Motor neuron (in vitro differentiated cells): Measurements from ENCODE around the gene STK25. TPM values are rescaled to one million over a fixed set of nuclear protein-coding genes. Genes with fewer than 3 reads are reported as not detected.

Experiments used
- ATAC-seq, 8 experiments: fragments of 200-7000 bp; cut with Tn5 transposase; replicated peaks in 6 of 8; 2 replicates each; pipeline ENCODE4 v1.8.0; 2021; ENCODE audit warnings: mild to moderate bottlenecking in 8 of 8, moderate library complexity in 8 of 8
- H3K27ac ChIP-seq, 2 donors: fragments of 250-450 bp; sonication (Bioruptor Pico); 2 replicates each; pipeline ENCODE4 v1.9.0; 2021; ENCODE audit warnings: antibody characterized with exemption in 2 of 2, mild to moderate bottlenecking in 2 of 2, moderate library complexity in 1 of 2
- H3K4me1 ChIP-seq, 2 donors: fragments of 250-450 bp; sonication (Bioruptor Pico); replicated peaks in 1 of 2; 2 replicates each; pipeline ENCODE4 v1.6.1; 2021; ENCODE audit warnings: antibody characterized with exemption in 2 of 2, mild to moderate bottlenecking in 2 of 2, moderate library complexity in 1 of 2
- H3K4me3 ChIP-seq, 5 donors: fragments of 250-450 bp; sonication (Bioruptor Pico); 2 replicates each; pipeline ENCODE4 v1.9.0; 2021; ENCODE audit warnings: antibody characterized with exemption in 5 of 5, mild to moderate bottlenecking in 5 of 5, moderate library complexity in 4 of 5
- WGBS, 10 experiments: fragments of 450-650 bp; shearing (Covaris generic); methylation state at CpG; one replicate each; pipeline ENCODE4 v1.0.0; 2022; 5-methylcytosine and 5-hydroxymethylcytosine counted together
- in situ Hi-C, 9 experiments: fragments of 400-800 bp; cut with MboI; loops; one replicate each; pipeline ENCODE4 v1.15.0; 2021; ENCODE audit warnings: low sequenced_read_pairs in 9 of 9, low pct_unique_long_range_greater_than_20kb in 2 of 9; ENCODE audit not compliant: unreplicated experiment in 9 of 9
- total RNA-seq, 8 experiments: library from RNA; unstranded; fragments of 300-600 nt; gene quantifications; 2 replicates each; pipeline versions ENCODE4 v1.2.3 to v1.2.4, GENCODE V29; 2022

The STK25 gene
- total RNA-seq, result 100 to 1,000 TPM in 4 of 8 experiments, 10 to 100 TPM in 4; 55.7 to 130 (median 103) TPM

- ATAC-seq, result peak; percentile 85 to 96 (median 94)
- WGBS, 10 experiments, result 0 to 5% methylated on average over 4 of the region's 122 CpGs; no CpG with 5 or more reads in 8 of the 10 experiments
- Histone ChIP-seq H3K27ac (peak within 1 kb of the TSS; percentile 83 to 92), H3K4me3 (peak within 1 kb of the TSS; percentile 58 to 87 (median 73)), H3K4me1 (peaks cover 16 to 17% of the 10 kb centered on the region in 2 donors)
- in situ Hi-C loops, result no loop called here
These were observed at the start of gene STK25 for GRCh38 chr2:241508240-241509154. STK25 (minus strand) TSS chr2:241508584; CDS start chr2:241508035, 549 bp downstream.

- no peak overlapping the region for H3K4me3 ChIP-seq
- no peak overlapping the region for H3K27ac ChIP-seq
- H3K4me1 ChIP-seq, result peaks cover 0 to 4% of the 10 kb centered on the region in 2 donors
- in situ Hi-C loops, result no loop called here
- ATAC-seq, result no peak
These were observed 48.4 kb upstream of the STK25 start for GRCh38 chr2:241556746-241557145.

- 17 to 100% (median 80%) methylated on average over 1 of the region's 3 CpGs; no CpG with 5 or more reads in 3 of the 10 experiments for WGBS, 10 experiments
- H3K27ac ChIP-seq, result no peak overlapping the region
- H3K4me1 ChIP-seq, result peaks cover 0 to 2% of the 10 kb centered on the region in 2 donors
- no peak for ATAC-seq
- no peak overlapping the region for H3K4me3 ChIP-seq
- in situ Hi-C loops, result no loop called here
These were observed 47.3 kb upstream of the STK25 start for GRCh38 chr2:241555711-241556110.

DNA sequence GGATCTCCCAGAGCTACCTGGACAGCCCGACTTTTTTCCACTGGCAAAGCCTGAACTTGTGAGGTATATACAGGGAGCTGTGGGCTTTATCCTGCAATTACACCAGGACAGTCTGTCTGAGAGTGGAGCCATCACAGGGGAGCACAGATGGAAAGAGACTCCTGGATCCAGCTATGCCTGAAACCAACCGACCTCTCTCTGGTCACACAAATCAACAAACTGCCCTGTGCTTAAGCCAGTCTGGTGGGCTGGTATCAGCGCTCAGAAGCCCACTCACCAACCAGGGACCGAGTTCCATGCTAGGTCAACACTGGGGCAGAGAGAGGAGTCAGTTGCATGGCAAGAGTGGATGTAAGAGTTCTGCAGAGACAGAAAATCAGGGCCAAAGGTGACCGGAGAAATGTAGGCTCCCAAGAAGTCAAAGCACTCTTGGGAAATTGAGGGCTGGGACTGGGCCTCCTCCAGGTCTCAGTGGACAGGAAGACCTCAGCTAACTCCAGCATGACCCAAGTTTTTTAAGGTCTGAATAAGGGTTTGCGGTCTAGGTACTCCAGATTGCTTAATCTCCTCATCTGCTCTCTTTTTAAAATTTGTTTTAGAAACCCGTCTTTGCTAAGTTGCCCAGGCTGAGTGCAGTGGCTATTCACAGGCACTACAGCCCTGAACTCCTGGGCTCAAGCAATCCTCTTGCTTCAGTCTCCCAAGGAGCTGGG lies 46.4 kb upstream of the STK25 start:
- 58 to 100% (median 82%) methylated on average over 1 to 4 of the region's 7 CpGs for WGBS, 10 experiments
- Histone ChIP-seq H3K4me3 (no peak overlapping the region), H3K4me1 (no peaks in the 10 kb centered on the region), H3K27ac (no peak overlapping the region)
- in situ Hi-C loops, result no loop called here
- ATAC-seq, result no peak

DNA sequence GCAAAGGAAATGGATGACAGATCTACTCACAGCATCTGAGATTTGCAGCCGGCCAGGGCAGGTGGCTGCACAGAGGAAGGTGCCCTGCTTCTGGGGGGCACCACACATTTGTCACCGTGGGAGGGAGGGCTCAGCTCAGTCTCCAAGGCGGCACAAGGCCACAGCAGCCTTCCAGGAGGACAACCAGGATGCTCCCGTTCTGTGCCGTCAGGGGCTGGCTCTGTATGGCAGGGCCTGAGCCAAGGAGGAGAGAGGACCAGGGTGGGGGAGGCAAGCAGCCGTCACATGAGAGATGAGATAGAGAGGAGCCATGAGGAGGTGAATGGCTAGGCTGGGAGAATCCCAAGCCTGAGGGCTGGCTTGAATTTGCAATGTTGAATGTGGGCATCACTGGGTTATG lies 45.6 kb upstream of the STK25 start:
- H3K27ac ChIP-seq, result no peak overlapping the region
- WGBS, 10 experiments, result 59 to 90% methylated on average over 2 of the region's 6 CpGs; no CpG with 5 or more reads in 8 of the 10 experiments
- ATAC-seq, result no peak
- H3K4me3 ChIP-seq, result no peak overlapping the region
- in situ Hi-C loops, result no loop called here
- no peaks in the 10 kb centered on the region for H3K4me1 ChIP-seq

DNA sequence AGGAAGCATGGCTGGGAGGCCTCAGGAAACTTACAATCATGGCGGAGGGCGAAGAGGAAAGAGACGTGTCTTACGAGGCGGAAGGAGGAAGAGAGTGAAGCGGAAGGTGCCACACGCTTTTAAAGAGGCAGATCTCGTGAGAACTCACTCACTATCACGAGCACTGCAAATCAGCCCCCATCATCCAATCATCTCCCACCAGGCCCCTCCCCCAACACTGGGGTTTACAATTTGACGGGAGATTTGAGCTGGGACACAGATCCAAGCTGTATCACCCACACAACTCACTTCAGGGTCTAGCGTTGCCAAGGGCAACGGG lies 45.1 kb upstream of the STK25 start:
- H3K4me1 ChIP-seq, result no peaks in the 10 kb centered on the region
- no peak overlapping the region for H3K4me3 ChIP-seq
- WGBS, 10 experiments, result 50 to 100% (median 75%) methylated on average over 1 to 3 of the region's 12 CpGs; no CpG with 5 or more reads in 4 of the 10 experiments
- ATAC-seq, result no peak
- H3K27ac ChIP-seq, result no peak overlapping the region
- in situ Hi-C loops, result no loop called here

GRCh38 chr2:241551998-241552737 lies 43.8 kb upstream of the STK25 start:
- no peak overlapping the region for H3K27ac ChIP-seq
- peaks cover 0 to 2% of the 10 kb centered on the region in 2 donors for H3K4me1 ChIP-seq
- WGBS, 10 experiments, result 40 to 87% (median 80%) methylated on average over 1 to 11 of the region's 33 CpGs; no CpG with 5 or more reads in 4 of the 10 experiments
- no peak overlapping the region for H3K4me3 ChIP-seq
- in situ Hi-C loops, result no loop called here
- ATAC-seq, result peak in 3 of 8 experiments; percentile 72 to 97 (median 94)

DNA sequence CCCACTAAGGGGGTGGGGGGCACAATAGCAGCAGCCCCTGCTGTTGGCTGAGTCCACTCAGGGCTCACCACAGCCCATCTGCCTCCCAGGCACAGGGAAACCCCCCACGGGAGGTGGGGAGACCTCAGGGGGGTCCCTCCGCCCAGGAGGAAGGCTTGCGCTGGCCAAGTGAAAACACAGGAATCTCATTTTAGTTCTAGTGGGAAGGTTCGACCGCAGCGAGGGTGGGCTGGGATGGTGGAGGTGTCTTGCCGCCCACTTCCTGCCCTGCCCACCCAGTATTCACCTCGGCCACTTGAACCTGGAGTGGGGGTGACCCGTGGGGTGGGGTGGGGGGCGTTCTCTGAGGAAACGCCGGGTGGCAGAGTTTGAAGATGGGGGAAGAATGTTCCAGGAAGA lies 43.2 kb upstream of the STK25 start:
- no peak overlapping the region for H3K27ac ChIP-seq
- no CpG with 5 or more reads among the region's 12 CpGs for WGBS, 10 experiments

GRCh38 chr2:241550616-241551580 lies 42.5 kb upstream of the STK25 start:
- 60 to 95% (median 74%) methylated on average over 1 to 10 of the region's 21 CpGs; no CpG with 5 or more reads in 2 of the 10 experiments for WGBS, 10 experiments
- Histone ChIP-seq H3K4me1 (peaks cover 0 to 9% of the 10 kb centered on the region in 2 donors), H3K4me3 (no peak overlapping the region), H3K27ac (no peak overlapping the region)
- no peak for ATAC-seq
- in situ Hi-C loops, result no loop called here

More for the DNA sequence above, 43.2 kb upstream of the STK25 start:
- Histone ChIP-seq H3K4me3 (no peak overlapping the region), H3K4me1 (peaks cover 0 to 8% of the 10 kb centered on the region in 2 donors)
- in situ Hi-C loops, result no loop called here
- no peak for ATAC-seq

- no peak for ATAC-seq
- H3K4me3 ChIP-seq, result no peak overlapping the region
- H3K27ac ChIP-seq, result no peak overlapping the region
- peaks cover 0 to 9% of the 10 kb centered on the region in 2 donors for H3K4me1 ChIP-seq
- in situ Hi-C loops, result no loop called here
- 0 to 100% (median 60%) methylated on average over 1 of the region's 3 CpGs; no CpG with 5 or more reads in 7 of the 10 experiments for WGBS, 10 experiments
These were observed 40.1 kb upstream of the STK25 start for GRCh38 chr2:241548451-241548835.

DNA sequence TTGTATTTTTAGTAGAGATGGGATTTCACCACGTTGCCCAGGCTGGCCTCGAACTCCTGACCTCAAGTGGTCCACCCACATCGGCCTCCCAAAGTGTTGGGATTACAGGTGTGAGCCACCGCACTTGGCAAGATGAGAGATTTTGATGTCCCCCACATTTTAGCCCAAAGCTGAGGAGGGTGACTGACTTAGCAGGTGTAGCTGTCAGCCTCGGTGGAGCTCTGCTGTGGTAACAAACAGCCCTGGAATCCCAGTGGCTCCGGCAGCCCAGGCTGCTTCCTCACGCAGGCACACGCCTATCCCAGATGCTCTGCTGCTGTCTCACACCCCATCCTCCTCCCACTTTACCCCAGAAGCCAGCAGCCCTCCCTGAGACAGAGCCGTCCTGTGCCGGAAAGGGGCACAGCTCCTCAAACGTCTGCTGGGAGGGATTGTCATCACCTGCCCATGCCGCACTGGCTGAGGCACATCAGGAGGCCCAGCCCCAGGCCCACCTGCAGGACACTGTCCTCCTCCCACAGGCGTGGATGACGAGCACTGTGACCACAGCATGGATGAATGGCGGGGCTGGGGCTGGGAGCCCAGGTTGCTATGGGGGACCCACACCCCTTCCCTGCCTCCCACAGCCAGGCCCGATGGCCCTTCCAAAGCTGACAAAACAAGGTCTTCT lies 39.5 kb upstream of the STK25 start:
- Histone ChIP-seq H3K4me3 (no peak overlapping the region), H3K27ac (no peak overlapping the region), H3K4me1 (peaks cover 0 to 9% of the 10 kb centered on the region in 2 donors)
- no peak for ATAC-seq
- in situ Hi-C loops, result no loop called here
- 83 to 95% (median 92%) methylated on average over 3 to 7 of the region's 16 CpGs; no CpG with 5 or more reads in 7 of the 10 experiments for WGBS, 10 experiments
